ENCODE measurements around the gene USP31. TPM values are rescaled to one million over a fixed set of nuclear protein-coding genes. Genes with fewer than 3 reads are reported as not detected.

Gene USP31
- total and polyA plus RNA-seq, 2 donors (not counting 1 experiment from before 2014, with no cell fraction given): 1.6 to 6.7 TPM

- Histone ChIP-seq H3K79me2 (ENCODE audit: control insufficient read depth, insufficient read depth, low read length) (peaks cover 3% of the 10 kb centered on the region), H3K4me2 (replicated peaks; ENCODE audit: low read depth, low read length, poor library complexity, severe bottlenecking) (no peak overlapping the region), H3K9me3 (ENCODE audit: control extremely low read depth in 1 of 3, control insufficient read depth in 2 of 3, insufficient read depth in 1 of 3, low read length in 2 of 3) (peaks cover 0 to 10% (median 4%) of the 10 kb centered on the region in 3 donors), H3K4me1 (ENCODE audit: control insufficient read depth in 2 of 2, insufficient read depth in 2 of 2, low read length in 2 of 2) (no peaks in the 10 kb centered on the region), H4K20me1 (ENCODE audit: control insufficient read depth, insufficient read depth, low read length, poor library complexity, severe bottlenecking) (no peaks in the 10 kb centered on the region), H3K4me3 (ENCODE audit: control extremely low read depth in 1 of 5, extremely low read depth in 1 of 5, insufficient read depth in 1 of 5, low read depth in 2 of 5, low read length in 4 of 5) (no peak overlapping the region), H3K9ac (ENCODE audit: low read length) (no peak overlapping the region), H2AFZ (ENCODE audit: insufficient read depth, low read depth, low read length, poor library complexity, severe bottlenecking) (no peak overlapping the region), H3K27ac (ENCODE audit: low read length in 2 of 2) (no peak overlapping the region), H3K36me3 (replicated peaks in 1 of 2; ENCODE audit: control extremely low read depth in 1 of 2, control insufficient read depth in 1 of 2, extremely low read depth in 1 of 2, insufficient read depth in 2 of 2, low read length in 1 of 2) (no peaks in the 10 kb centered on the region), H3K27me3 (replicated peaks in 1 of 4; ENCODE audit: control extremely low read depth in 1 of 4, control insufficient read depth in 3 of 4, insufficient read depth in 4 of 4, low read length in 3 of 4) (no peaks in the 10 kb centered on the region)
- DNase-seq (no peak), ATAC-seq (ENCODE audit: low read depth) (no peak)
- intact Hi-C loops (cut with micrococcal nuclease): no loop called here
- H3K9me3 Mint-ChIP-seq (ENCODE audit: insufficient read depth): peaks cover 2% of the 10 kb centered on the region
- ChIA-PET POLR2A (no interaction called here), CTCF (no interaction called here)
- no peak overlapping the region for H3K4me3 Mint-ChIP-seq
- H3K4me1 Mint-ChIP-seq: peaks cover 7% of the 10 kb centered on the region
- peaks cover 6% of the 10 kb centered on the region for H3K27me3 Mint-ChIP-seq
- 94% methylated on average over 6 of the region's 11 CpGs for WGBS (ENCODE audit: insufficient coverage)
- no peak for TF ChIP-seq EZH2 (IDR thresholded peaks at IDR 0.05; ENCODE audit: borderline replicate concordance, insufficient read depth, low read depth, low read length, poor library complexity, severe bottlenecking)
- TF ChIP-seq, protein P1, sequence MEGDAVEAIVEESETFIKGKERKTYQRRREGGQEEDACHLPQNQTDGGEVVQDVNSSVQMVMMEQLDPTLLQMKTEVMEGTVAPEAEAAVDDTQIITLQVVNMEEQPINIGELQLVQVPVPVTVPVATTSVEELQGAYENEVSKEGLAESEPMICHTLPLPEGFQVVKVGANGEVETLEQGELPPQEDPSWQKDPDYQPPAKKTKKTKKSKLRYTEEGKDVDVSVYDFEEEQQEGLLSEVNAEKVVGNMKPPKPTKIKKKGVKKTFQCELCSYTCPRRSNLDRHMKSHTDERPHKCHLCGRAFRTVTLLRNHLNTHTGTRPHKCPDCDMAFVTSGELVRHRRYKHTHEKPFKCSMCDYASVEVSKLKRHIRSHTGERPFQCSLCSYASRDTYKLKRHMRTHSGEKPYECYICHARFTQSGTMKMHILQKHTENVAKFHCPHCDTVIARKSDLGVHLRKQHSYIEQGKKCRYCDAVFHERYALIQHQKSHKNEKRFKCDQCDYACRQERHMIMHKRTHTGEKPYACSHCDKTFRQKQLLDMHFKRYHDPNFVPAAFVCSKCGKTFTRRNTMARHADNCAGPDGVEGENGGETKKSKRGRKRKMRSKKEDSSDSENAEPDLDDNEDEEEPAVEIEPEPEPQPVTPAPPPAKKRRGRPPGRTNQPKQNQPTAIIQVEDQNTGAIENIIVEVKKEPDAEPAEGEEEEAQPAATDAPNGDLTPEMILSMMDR (IDR thresholded peaks at IDR 0.05): no peak
- H3K27ac Mint-ChIP-seq: no peak overlapping the region
Observed at GRCh38 chr16:23132775-23133463, 16.3 kb downstream of the USP31 start.

- H3K4me2 ChIP-seq (replicated peaks; ENCODE audit: low read depth, low read length, poor library complexity, severe bottlenecking): no peak overlapping the region
- POLR2A ChIA-PET: no interaction called here
Observed at GRCh38 chr16:23131931-23132621, 17.2 kb downstream of the USP31 start.

More at GRCh38 chr16:23131931-23132621, 17.2 kb downstream of the USP31 start:
- Histone ChIP-seq H3K36me3 (replicated peaks in 1 of 2; ENCODE audit: control extremely low read depth in 1 of 2, control insufficient read depth in 1 of 2, extremely low read depth in 1 of 2, insufficient read depth in 2 of 2, low read length in 1 of 2) (no peaks in the 10 kb centered on the region), H3K79me2 (ENCODE audit: control insufficient read depth, insufficient read depth, low read length) (peaks cover 3% of the 10 kb centered on the region), H3K9ac (ENCODE audit: low read length) (no peak overlapping the region), H3K9me3 (ENCODE audit: control extremely low read depth in 1 of 3, control insufficient read depth in 2 of 3, insufficient read depth in 1 of 3, low read length in 2 of 3) (peaks cover 0 to 10% (median 4%) of the 10 kb centered on the region in 3 donors), H4K20me1 (ENCODE audit: control insufficient read depth, insufficient read depth, low read length, poor library complexity, severe bottlenecking) (no peaks in the 10 kb centered on the region), H3K27me3 (replicated peaks in 1 of 4; ENCODE audit: control extremely low read depth in 1 of 4, control insufficient read depth in 3 of 4, insufficient read depth in 4 of 4, low read length in 3 of 4) (no peaks in the 10 kb centered on the region), H3K4me1 (ENCODE audit: control insufficient read depth in 2 of 2, insufficient read depth in 2 of 2, low read length in 2 of 2) (no peaks in the 10 kb centered on the region), H3K27ac (ENCODE audit: low read length in 2 of 2) (no peak overlapping the region), H3K4me3 (ENCODE audit: control extremely low read depth in 1 of 5, extremely low read depth in 1 of 5, insufficient read depth in 1 of 5, low read depth in 2 of 5, low read length in 4 of 5) (no peak overlapping the region), H2AFZ (ENCODE audit: insufficient read depth, low read depth, low read length, poor library complexity, severe bottlenecking) (no peak overlapping the region)
- CTCF ChIA-PET: no interaction called here
- TF ChIP-seq, protein P1 (IDR thresholded peaks at IDR 0.05): no peak
- TF ChIP-seq EZH2 (IDR thresholded peaks at IDR 0.05; ENCODE audit: borderline replicate concordance, insufficient read depth, low read depth, low read length, poor library complexity, severe bottlenecking): no peak
- no peak overlapping the region for H3K27ac Mint-ChIP-seq
- peaks cover 7% of the 10 kb centered on the region for H3K4me1 Mint-ChIP-seq
- DNase-seq (no peak), ATAC-seq (ENCODE audit: low read depth) (no peak)
- H3K4me3 Mint-ChIP-seq: no peak overlapping the region
- WGBS (ENCODE audit: insufficient coverage): 85% methylated on average over 2 of the region's 7 CpGs
- no peaks in the 10 kb centered on the region for H3K9me3 Mint-ChIP-seq (ENCODE audit: insufficient read depth)
- peaks cover 6% of the 10 kb centered on the region for H3K27me3 Mint-ChIP-seq
- intact Hi-C loops (cut with micrococcal nuclease): no loop called here

Measured in B cell (primary cell).